ENCODE data around the gene POLR2B. TPM values are rescaled to one million over a fixed set of nuclear protein-coding genes. Genes with fewer than 3 reads are reported as not detected.

The POLR2B gene
- total and polyA plus RNA-seq, 2 of the 4 experiments (the other 2 are of a cell fraction), result 74.0 to 106 TPM

DNA sequence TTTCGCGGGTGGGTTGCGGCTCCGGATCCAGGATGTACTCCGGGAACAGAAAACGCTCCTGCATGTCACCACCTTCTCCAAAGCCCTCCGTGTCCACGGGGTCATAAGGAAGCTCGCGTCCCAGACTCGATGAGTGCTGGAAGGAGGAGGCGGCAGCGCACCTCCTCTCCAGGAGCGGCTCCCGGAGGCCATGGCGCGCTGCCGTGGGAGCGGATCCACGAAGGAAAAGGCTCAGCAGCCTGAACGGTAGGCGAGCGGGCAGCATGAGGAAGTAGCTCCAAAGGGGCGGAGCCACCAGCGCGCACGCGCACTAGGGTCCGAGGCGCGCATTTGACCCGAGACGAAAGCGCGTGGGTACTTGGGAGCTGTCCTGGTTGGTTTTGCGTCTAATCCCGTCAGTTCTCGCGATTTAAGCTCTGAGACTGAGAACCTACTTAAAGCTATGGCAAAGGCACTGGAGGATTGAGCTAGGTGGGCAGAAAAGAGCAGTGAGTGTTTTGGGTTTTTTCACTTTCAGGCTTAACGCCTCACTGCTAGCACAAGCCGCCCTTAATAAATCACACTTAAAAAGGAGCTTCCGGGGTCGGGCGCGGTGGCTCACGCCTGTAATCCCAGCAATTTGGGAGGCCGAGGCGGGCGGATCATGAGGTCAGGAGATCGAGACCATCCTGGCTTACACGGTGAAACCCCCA is 1.2 kb upstream of the POLR2B start, which contains the start of gene NOA1:
Gene NOA1, minus strand, starts transcription at position 286 of the 692 bp plus-strand sequence. Its CDS starts 21 bp downstream, at position 265.
- WGBS, 2 experiments (ENCODE audit: extremely low coverage in 2 of 2, insufficient read length in 1 of 2), result 1% methylated on average over 29 of the region's 51 CpGs; no CpG with 5 or more reads in 1 of the 2 experiments
- H2BK120ac ChIP-seq (ENCODE audit: low read depth, low read length), result 0 out of 2 replicates have a peak within 1 kb of the TSS, but pooled peaks have one; percentile 37
- peak within 1 kb of the TSS; percentile 89 for H3K27ac ChIP-seq (ENCODE audit: insufficient read depth, low read length)
- peak within 1 kb of the TSS; percentile 92 for H3K9ac ChIP-seq (ENCODE audit: low read depth, low read length)
- ATAC-seq (ENCODE audit: low read depth) (peak; percentile 71), DNase-seq (peak; percentile 99)
- no peaks in the 10 kb centered on the region for H3K27me3 ChIP-seq (ENCODE audit: control insufficient read depth, insufficient read depth, low read length)
- peak within 1 kb of the TSS; percentile 94 for H2AFZ ChIP-seq (replicated peaks; ENCODE audit: low read length, poor library complexity)
- H3K79me1 ChIP-seq (ENCODE audit: low read depth in 1 of 2, low read length in 2 of 2), result peaks cover 6 to 40% of the 10 kb centered on the region in 2 experiments; a peak in 3 of 4 replicates
- peak within 1 kb of the TSS; percentile 83 for H2AK9ac ChIP-seq (replicated peaks; ENCODE audit: low read depth, low read length, poor library complexity)
- H2BK5ac ChIP-seq (ENCODE audit: low read depth, low read length, poor library complexity, severe bottlenecking), result peak within 1 kb of the TSS; percentile 63
- peak within 1 kb of the TSS; percentile 88 for H3K14ac ChIP-seq (replicated peaks; ENCODE audit: low read depth, low read length)
- intact Hi-C loops (cut with micrococcal nuclease), result loop anchor here (2.0 to 5.0 kb wide), 3 partner anchors 41 to 125 kb away; no protein-coding TSS in a partner anchor
- H2BK20ac ChIP-seq (ENCODE audit: low read depth, low read length), result no peak within 1 kb of the TSS
- dilution Hi-C loops (cut with HindIII; ENCODE audit: low sequenced_read_pairs, unreplicated experiment), result no loop called here
- H3K23ac ChIP-seq (ENCODE audit: low read depth, low read length), result peak within 1 kb of the TSS; percentile 84
- H4K5ac ChIP-seq (ENCODE audit: low read depth, low read length), result peak within 1 kb of the TSS; percentile 54
- peak within 1 kb of the TSS; percentile 12 for H3K56ac ChIP-seq (ENCODE audit: extremely low read depth, insufficient read depth, low read length)
- H3K4ac ChIP-seq (ENCODE audit: low read depth, low read length), result peak within 1 kb of the TSS; percentile 75; the same call in 1 of the 2 replicates
- H3K18ac ChIP-seq (ENCODE audit: low read depth, low read length), result no peak within 1 kb of the TSS
- no TSS peak for BruUV-seq (replicated peaks)
- H3K9me1 ChIP-seq (ENCODE audit: insufficient read depth, low read length), result no peaks in the 10 kb centered on the region; the same call in none of the 2 replicates
- peaks cover 6% of the 10 kb centered on the region for H3K9me3 ChIP-seq (ENCODE audit: control insufficient read depth, insufficient read depth, low read length)
- H2BK15ac ChIP-seq (ENCODE audit: low read depth, low read length), result no peak within 1 kb of the TSS
- peak within 1 kb of the TSS; percentile 97 for H3K4me2 ChIP-seq (ENCODE audit: low read depth, low read length)
- peak within 1 kb of the TSS; percentile 93 to 94 for H4K8ac ChIP-seq (ENCODE audit: low read depth in 2 of 2, low read length in 2 of 2)
- peaks cover 13% of the 10 kb centered on the region for H3K36me3 ChIP-seq (ENCODE audit: control insufficient read depth, insufficient read depth, low read length)
- H3K4me3 ChIP-seq (ENCODE audit: insufficient read depth, low read depth, low read length), result peak within 1 kb of the TSS; percentile 86
- H2AK5ac ChIP-seq (ENCODE audit: low read depth, low read length), result no peak within 1 kb of the TSS
- H3K4me1 ChIP-seq (ENCODE audit: control insufficient read depth, insufficient read depth, low read length), result no peaks in the 10 kb centered on the region
- in situ Hi-C loops (cut with MboI; ENCODE audit: low sequenced_read_pairs), result no loop called here
- TF ChIP-seq, protein P1, sequence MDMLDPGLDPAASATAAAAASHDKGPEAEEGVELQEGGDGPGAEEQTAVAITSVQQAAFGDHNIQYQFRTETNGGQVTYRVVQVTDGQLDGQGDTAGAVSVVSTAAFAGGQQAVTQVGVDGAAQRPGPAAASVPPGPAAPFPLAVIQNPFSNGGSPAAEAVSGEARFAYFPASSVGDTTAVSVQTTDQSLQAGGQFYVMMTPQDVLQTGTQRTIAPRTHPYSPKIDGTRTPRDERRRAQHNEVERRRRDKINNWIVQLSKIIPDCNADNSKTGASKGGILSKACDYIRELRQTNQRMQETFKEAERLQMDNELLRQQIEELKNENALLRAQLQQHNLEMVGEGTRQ (IDR thresholded peaks at IDR 0.05; ENCODE audit: low read depth, low read length), result no peak
- peak; percentile 90; the same call in 1 of the 2 replicates for TF ChIP-seq MXI1 (IDR thresholded peaks at IDR 0.05; ENCODE audit: borderline replicate concordance, low read depth, low read length)
- peak; percentile 59; the same call in 1 of the 2 replicates for TF ChIP-seq POLR2A (IDR thresholded peaks at IDR 0.05; ENCODE audit: low read depth, low read length)
- 0 out of 2 replicates have a peak, but pooled peaks have one; percentile 27 for TF ChIP-seq MAZ (IDR thresholded peaks at IDR 0.05; ENCODE audit: borderline replicate concordance, low read depth, low read length)
- TF ChIP-seq SMC3 (IDR thresholded peaks at IDR 0.05; ENCODE audit: low read depth, low read length), result no peak
- TF ChIP-seq RFX5 (IDR thresholded peaks at IDR 0.05; ENCODE audit: low read depth, low read length), result no peak
- peak; percentile 39 for TF ChIP-seq RCOR1 (IDR thresholded peaks at IDR 0.05; ENCODE audit: insufficient replicate concordance, low read length)
- TF ChIP-seq BHLHE40 (IDR thresholded peaks at IDR 0.05; ENCODE audit: low read depth, low read length), result no peak
- TF ChIP-seq, protein P2, sequence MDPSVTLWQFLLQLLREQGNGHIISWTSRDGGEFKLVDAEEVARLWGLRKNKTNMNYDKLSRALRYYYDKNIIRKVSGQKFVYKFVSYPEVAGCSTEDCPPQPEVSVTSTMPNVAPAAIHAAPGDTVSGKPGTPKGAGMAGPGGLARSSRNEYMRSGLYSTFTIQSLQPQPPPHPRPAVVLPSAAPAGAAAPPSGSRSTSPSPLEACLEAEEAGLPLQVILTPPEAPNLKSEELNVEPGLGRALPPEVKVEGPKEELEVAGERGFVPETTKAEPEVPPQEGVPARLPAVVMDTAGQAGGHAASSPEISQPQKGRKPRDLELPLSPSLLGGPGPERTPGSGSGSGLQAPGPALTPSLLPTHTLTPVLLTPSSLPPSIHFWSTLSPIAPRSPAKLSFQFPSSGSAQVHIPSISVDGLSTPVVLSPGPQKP (IDR thresholded peaks at IDR 0.05; ENCODE audit: borderline replicate concordance, low read depth, low read length), result no peak
- TF ChIP-seq, protein P3, sequence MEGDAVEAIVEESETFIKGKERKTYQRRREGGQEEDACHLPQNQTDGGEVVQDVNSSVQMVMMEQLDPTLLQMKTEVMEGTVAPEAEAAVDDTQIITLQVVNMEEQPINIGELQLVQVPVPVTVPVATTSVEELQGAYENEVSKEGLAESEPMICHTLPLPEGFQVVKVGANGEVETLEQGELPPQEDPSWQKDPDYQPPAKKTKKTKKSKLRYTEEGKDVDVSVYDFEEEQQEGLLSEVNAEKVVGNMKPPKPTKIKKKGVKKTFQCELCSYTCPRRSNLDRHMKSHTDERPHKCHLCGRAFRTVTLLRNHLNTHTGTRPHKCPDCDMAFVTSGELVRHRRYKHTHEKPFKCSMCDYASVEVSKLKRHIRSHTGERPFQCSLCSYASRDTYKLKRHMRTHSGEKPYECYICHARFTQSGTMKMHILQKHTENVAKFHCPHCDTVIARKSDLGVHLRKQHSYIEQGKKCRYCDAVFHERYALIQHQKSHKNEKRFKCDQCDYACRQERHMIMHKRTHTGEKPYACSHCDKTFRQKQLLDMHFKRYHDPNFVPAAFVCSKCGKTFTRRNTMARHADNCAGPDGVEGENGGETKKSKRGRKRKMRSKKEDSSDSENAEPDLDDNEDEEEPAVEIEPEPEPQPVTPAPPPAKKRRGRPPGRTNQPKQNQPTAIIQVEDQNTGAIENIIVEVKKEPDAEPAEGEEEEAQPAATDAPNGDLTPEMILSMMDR (conservative IDR thresholded peaks at IDR 0.05; ENCODE audit: low read depth, low read length), result no peak
- no peak for TF ChIP-seq RAD21 (IDR thresholded peaks at IDR 0.05; ENCODE audit: low read length)
- peak; percentile 17; the same call in 1 of the 2 replicates for TF ChIP-seq MAFK (IDR thresholded peaks at IDR 0.05; ENCODE audit: low read depth, low read length)
- ChIA-PET CTCF (no interaction called here), POLR2A (ENCODE audit: unreplicated experiment) (interaction anchor here (0.6 kb wide), 1 partner anchor 193 kb away, joined by 3 read pairs; no protein-coding TSS in a partner anchor)
- H4K20me1 ChIP-seq (ENCODE audit: insufficient read depth, low read length), result peaks cover 45% of the 10 kb centered on the region
- H4K91ac ChIP-seq (ENCODE audit: insufficient read depth, low read depth, low read length), result peak within 1 kb of the TSS; percentile 71; the same call in 1 of the 2 replicates

Measured in IMR-90 (cell line).